Measurements from ENCODE around the gene MPRIP. TPM values are rescaled to one million over a fixed set of nuclear protein-coding genes. Genes with fewer than 3 reads are reported as not detected.

MPRIP gene
- total and polyA plus RNA-seq, 2 donors (not counting 1 experiment from before 2014, with no cell fraction given) = 130 to 299 TPM

DNA sequence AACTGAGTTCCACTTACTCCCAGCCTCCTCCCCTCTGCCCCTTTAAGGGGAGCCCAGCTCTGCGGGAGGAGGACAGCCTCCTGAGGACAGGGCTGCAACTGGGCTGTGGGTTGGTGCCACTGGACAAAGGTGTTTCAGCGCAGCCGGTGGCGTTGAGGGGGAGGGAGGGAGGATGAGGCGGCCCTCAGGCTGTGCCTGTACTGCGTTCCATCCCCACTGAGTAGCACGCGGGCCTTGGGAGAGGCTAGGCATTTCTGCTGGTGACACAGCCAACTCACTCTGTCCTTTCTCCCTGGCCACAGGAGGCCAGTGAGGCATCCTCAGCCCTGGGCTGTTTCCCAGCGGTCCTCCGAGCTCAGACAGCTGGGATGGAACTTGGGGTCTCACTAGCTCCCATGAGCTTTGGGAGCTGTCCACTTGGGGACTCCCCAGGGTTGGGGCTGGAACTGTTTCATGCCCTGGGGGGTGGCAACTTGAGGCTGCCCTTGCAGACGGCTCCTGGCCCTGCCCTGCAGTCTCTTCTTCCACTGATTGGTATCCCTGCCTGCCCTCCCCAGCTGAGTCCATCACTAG is 70.5 kb downstream of the MPRIP start:
- Mint-ChIP-seq H3K9me3 (ENCODE audit: insufficient read depth) (no peaks in the 10 kb centered on the region), H3K27ac (peak overlapping the region; percentile 26), H3K4me3 (no peak overlapping the region), H3K27me3 (no peaks in the 10 kb centered on the region), H3K4me1 (peaks cover 94% of the 10 kb centered on the region)
- H3K36me3 ChIP-seq (replicated peaks in 1 of 2; ENCODE audit: control extremely low read depth in 1 of 2, control insufficient read depth in 1 of 2, extremely low read depth in 1 of 2, insufficient read depth in 2 of 2, low read length in 1 of 2) = no peaks in the 10 kb centered on the region
- H3K9me3 ChIP-seq (ENCODE audit: control extremely low read depth in 1 of 3, control insufficient read depth in 2 of 3, insufficient read depth in 1 of 3, low read length in 2 of 3) = no peaks in the 10 kb centered on the region
- H3K27me3 ChIP-seq (replicated peaks in 1 of 4; ENCODE audit: control extremely low read depth in 1 of 4, control insufficient read depth in 3 of 4, insufficient read depth in 4 of 4, low read length in 3 of 4) = no peaks in the 10 kb centered on the region
- no peak overlapping the region for H3K9ac ChIP-seq (ENCODE audit: low read length)
- intact Hi-C loops (cut with micrococcal nuclease) = loop anchor here (5.0 kb wide), 1 partner anchor 65 kb away; no protein-coding TSS in a partner anchor
- 94% methylated on average over 11 of the region's 11 CpGs for WGBS (ENCODE audit: insufficient coverage)
- ChIA-PET CTCF (interaction anchor here (0.5 to 1.2 kb wide), 2 partner anchors 112 to 127 kb away, joined by 3 to 4 read pairs; no protein-coding TSS in a partner anchor), POLR2A (no interaction called here)
- peak overlapping the region in 1 of 2 donors; percentile 2 for H3K27ac ChIP-seq (ENCODE audit: low read length in 2 of 2)
- H3K4me2 ChIP-seq (replicated peaks; ENCODE audit: low read depth, low read length, poor library complexity, severe bottlenecking) = no peak overlapping the region
- no peak for TF ChIP-seq EZH2 (IDR thresholded peaks at IDR 0.05; ENCODE audit: borderline replicate concordance, insufficient read depth, low read depth, low read length, poor library complexity, severe bottlenecking)
- no peak for TF ChIP-seq CTCF (IDR thresholded peaks at IDR 0.05)
- ATAC-seq (ENCODE audit: low read depth) = no peak
- H3K4me3 ChIP-seq (ENCODE audit: control extremely low read depth in 1 of 5, extremely low read depth in 1 of 5, insufficient read depth in 1 of 5, low read depth in 2 of 5, low read length in 4 of 5) = no peak overlapping the region
- peaks cover 65 to 91% of the 10 kb centered on the region in 2 donors for H3K4me1 ChIP-seq (ENCODE audit: control insufficient read depth in 2 of 2, insufficient read depth in 2 of 2, low read length in 2 of 2)
- no peak overlapping the region for H2AFZ ChIP-seq (ENCODE audit: insufficient read depth, low read depth, low read length, poor library complexity, severe bottlenecking)
- H4K20me1 ChIP-seq (ENCODE audit: control insufficient read depth, insufficient read depth, low read length, poor library complexity, severe bottlenecking) = peaks cover 59% of the 10 kb centered on the region
- no peak for DNase-seq
- peaks cover 98% of the 10 kb centered on the region for H3K79me2 ChIP-seq (ENCODE audit: control insufficient read depth, insufficient read depth, low read length)

- intact Hi-C loops (cut with micrococcal nuclease) = loop anchor here (5.0 kb wide), 1 partner anchor 67 kb away; no protein-coding TSS in a partner anchor
- no peak overlapping the region for H3K4me3 ChIP-seq (ENCODE audit: control extremely low read depth in 1 of 5, extremely low read depth in 1 of 5, insufficient read depth in 1 of 5, low read depth in 2 of 5, low read length in 4 of 5)
- DNase-seq = no peak
- H3K4me1 ChIP-seq (ENCODE audit: control insufficient read depth in 2 of 2, insufficient read depth in 2 of 2, low read length in 2 of 2) = peaks cover 62 to 91% of the 10 kb centered on the region in 2 donors
- Mint-ChIP-seq H3K27me3 (no peaks in the 10 kb centered on the region), H3K4me1 (peaks cover 93% of the 10 kb centered on the region), H3K4me3 (peak overlapping the region; percentile 26), H3K9me3 (ENCODE audit: insufficient read depth) (no peaks in the 10 kb centered on the region), H3K27ac (peak overlapping the region; percentile 72)
- no peaks in the 10 kb centered on the region for H3K9me3 ChIP-seq (ENCODE audit: control extremely low read depth in 1 of 3, control insufficient read depth in 2 of 3, insufficient read depth in 1 of 3, low read length in 2 of 3)
- no peak for ATAC-seq (ENCODE audit: low read depth)
- H2AFZ ChIP-seq (ENCODE audit: insufficient read depth, low read depth, low read length, poor library complexity, severe bottlenecking) = no peak overlapping the region
- POLR2A ChIA-PET = no interaction called here
- peak overlapping the region; percentile 34 for H3K4me2 ChIP-seq (replicated peaks; ENCODE audit: low read depth, low read length, poor library complexity, severe bottlenecking)
- H3K27me3 ChIP-seq (replicated peaks in 1 of 4; ENCODE audit: control extremely low read depth in 1 of 4, control insufficient read depth in 3 of 4, insufficient read depth in 4 of 4, low read length in 3 of 4) = no peaks in the 10 kb centered on the region
- CTCF ChIA-PET = no interaction called here
- H3K79me2 ChIP-seq (ENCODE audit: control insufficient read depth, insufficient read depth, low read length) = peaks cover 99% of the 10 kb centered on the region
- no peak overlapping the region for H3K9ac ChIP-seq (ENCODE audit: low read length)
- H3K36me3 ChIP-seq (replicated peaks in 1 of 2; ENCODE audit: control extremely low read depth in 1 of 2, control insufficient read depth in 1 of 2, extremely low read depth in 1 of 2, insufficient read depth in 2 of 2, low read length in 1 of 2) = no peaks in the 10 kb centered on the region
- H3K27ac ChIP-seq (ENCODE audit: low read length in 2 of 2) = peak overlapping the region in 1 of 2 donors; percentile 29
- TF ChIP-seq CTCF (IDR thresholded peaks at IDR 0.05) = no peak
- WGBS (ENCODE audit: insufficient coverage) = 32% methylated on average over 4 of the region's 12 CpGs
- peaks cover 75% of the 10 kb centered on the region for H4K20me1 ChIP-seq (ENCODE audit: control insufficient read depth, insufficient read depth, low read length, poor library complexity, severe bottlenecking)
These were observed 72.5 kb downstream of the MPRIP start for GRCh38 chr17:17114592-17115225.
